Neural progenitor cell (in vitro differentiated cells): ENCODE results near the gene FAM20C. TPM values are rescaled to one million over a fixed set of nuclear protein-coding genes. Genes with fewer than 3 reads are reported as not detected.

ENCODE experiments used
- DNase-seq: peaks from one replicate; pipeline ENCODE4 v3.0.0-alpha.2; 2016; ENCODE audit warnings: low spot score
- H2AFZ ChIP-seq: fragments of 200-600 bp; sonication (generic); replicated peaks from 2 replicates; pipeline ENCODE4 v1.6.1; 2016; ENCODE audit warnings: antibody characterized with exemption
- H3F3A ChIP-seq: fragments of 200-600 bp; sonication (generic); 2 replicates; pipeline ENCODE4 v1.6.1; 2016; ENCODE audit warnings: antibody characterized with exemption, low read depth
- H3K27ac ChIP-seq: fragments of 200-600 bp; sonication (generic); 2 replicates; pipeline ENCODE4 v1.5.1; 2016; ENCODE audit warnings: mild to moderate bottlenecking
- H3K27me3 ChIP-seq: fragments of 200-600 bp; sonication (generic); 2 replicates; pipeline ENCODE4 v1.6.1; 2016; ENCODE audit warnings: mild to moderate bottlenecking, moderate library complexity
- H3K36me3 ChIP-seq: fragments of 200-600 bp; sonication (generic); 2 replicates; pipeline ENCODE4 v1.5.1; 2016
- H3K4me1 ChIP-seq: fragments of 200-600 bp; sonication (generic); 2 replicates; pipeline ENCODE4 v1.6.1; 2016; ENCODE audit warnings: mixed run types
- H3K4me2 ChIP-seq: fragments of 200-600 bp; sonication (generic); 2 replicates; pipeline ENCODE4 v1.6.1; 2016
- H3K4me3 ChIP-seq: fragments of 200-600 bp; sonication (generic); 2 replicates; pipeline ENCODE4 v1.5.1; 2016
- H3K79me2 ChIP-seq: fragments of 200-600 bp; sonication (generic); 2 replicates; pipeline ENCODE4 v1.6.1; 2016; ENCODE audit warnings: low read depth
- H3K9ac ChIP-seq: fragments of 200-600 bp; sonication (generic); 2 replicates; pipeline ENCODE4 v1.6.1; 2016
- H3K9me3 ChIP-seq: fragments of 200-600 bp; sonication (generic); 2 replicates; pipeline ENCODE4 v1.5.1; 2016; ENCODE audit warnings: low read depth
- H4K20me1 ChIP-seq: fragments of 200-600 bp; sonication (generic); 2 replicates; pipeline ENCODE4 v1.6.1; 2016; ENCODE audit warnings: low read depth
- H3K27ac Mint-ChIP-seq: 3 replicates; pipeline ENCODE4 v1.8.0; 2021; ENCODE audit warnings: mixed read lengths
- H3K27me3 Mint-ChIP-seq: 2 replicates; pipeline ENCODE4 v1.8.0; 2022; ENCODE audit warnings: low read depth, mild to moderate bottlenecking, inconsistent platforms, moderate library complexity, mixed read lengths; ENCODE audit not compliant: insufficient read depth
- H3K36me3 Mint-ChIP-seq: 3 replicates; pipeline ENCODE4 v1.8.0; 2021; ENCODE audit warnings: mixed read lengths
- H3K4me1 Mint-ChIP-seq: 3 replicates; pipeline ENCODE4 v1.8.0; 2021; ENCODE audit warnings: mixed read lengths
- H3K4me3 Mint-ChIP-seq: 3 replicates; pipeline ENCODE4 v1.8.0; 2021; ENCODE audit warnings: mild to moderate bottlenecking, moderate library complexity, mixed read lengths
- H3K9me3 Mint-ChIP-seq: 3 replicates; pipeline ENCODE4 v1.8.0; 2020; ENCODE audit warnings: mixed read lengths
- CTCF ChIP-seq: fragments of 200-600 bp; sonication (generic); IDR thresholded peaks from 2 replicates; pipeline ENCODE4 v1.5.1; 2017; ENCODE audit warnings: antibody characterized with exemption, mild to moderate bottlenecking
- EZH2 ChIP-seq: fragments of 200-600 bp; sonication (generic); IDR thresholded peaks from 2 replicates; pipeline ENCODE4 v1.6.1; 2017; ENCODE audit warnings: antibody characterized with exemption, mild to moderate bottlenecking, moderate library complexity
- EZH2phosphoT487 ChIP-seq: fragments of 200-600 bp; sonication (generic); IDR thresholded peaks from 2 replicates; pipeline ENCODE4 v1.6.1; 2017; ENCODE audit warnings: antibody characterized with exemption
- total RNA-seq: library from RNA; depleted of rRNA; stranded (reverse); fragments of >200 nt; gene quantifications from 2 replicates; pipeline ENCODE4 v1.2.3, GENCODE V29; 2015; ENCODE audit warnings: low replicate concordance

The FAM20C gene
- total RNA-seq, 1 donor from 2014 or later: 3.8 TPM

GRCh38 chr7:291373-292092, 99.2 kb downstream of the FAM20C start:
- Histone ChIP-seq H3K9ac (no peak overlapping the region), H3K4me3 (no peak overlapping the region), H3K27me3 (no peaks in the 10 kb centered on the region), H3K9me3 (no peaks in the 10 kb centered on the region), H3K36me3 (no peaks in the 10 kb centered on the region), H3K27ac (no peak overlapping the region), H3F3A (no peaks in the 10 kb centered on the region), H3K4me1 (no peaks in the 10 kb centered on the region), H2AFZ (no peak overlapping the region), H4K20me1 (no peaks in the 10 kb centered on the region), H3K79me2 (no peaks in the 10 kb centered on the region), H3K4me2 (no peak overlapping the region)
- peaks cover 52% of the 10 kb centered on the region for H3K27me3 Mint-ChIP-seq
- peaks cover 3% of the 10 kb centered on the region for H3K9me3 Mint-ChIP-seq
- H3K4me3 Mint-ChIP-seq: no peak overlapping the region
- H3K36me3 Mint-ChIP-seq: no peaks in the 10 kb centered on the region
- no peaks in the 10 kb centered on the region for H3K4me1 Mint-ChIP-seq
- TF ChIP-seq EZH2 (no peak), CTCF (no peak), EZH2phosphoT487 (no peak)
- DNase-seq: no peak
- no peak overlapping the region for H3K27ac Mint-ChIP-seq

- Histone ChIP-seq H3K36me3 (no peaks in the 10 kb centered on the region), H3K79me2 (no peaks in the 10 kb centered on the region), H3K4me1 (no peaks in the 10 kb centered on the region), H2AFZ (no peak overlapping the region), H4K20me1 (no peaks in the 10 kb centered on the region), H3K9ac (no peak overlapping the region), H3K9me3 (no peaks in the 10 kb centered on the region), H3K27ac (no peak overlapping the region), H3F3A (no peaks in the 10 kb centered on the region), H3K4me3 (no peak overlapping the region), H3K4me2 (no peak overlapping the region), H3K27me3 (no peaks in the 10 kb centered on the region)
- Mint-ChIP-seq H3K36me3 (no peaks in the 10 kb centered on the region), H3K9me3 (peaks cover 3% of the 10 kb centered on the region), H3K27ac (no peak overlapping the region), H3K4me1 (no peaks in the 10 kb centered on the region), H3K27me3 (peaks cover 52% of the 10 kb centered on the region), H3K4me3 (no peak overlapping the region)
- TF ChIP-seq EZH2: no peak
- no peak for TF ChIP-seq EZH2phosphoT487
- no peak for TF ChIP-seq CTCF
- DNase-seq: no peak
Measured at GRCh38 chr7:292226-292625, 99.9 kb downstream of the FAM20C start.

- Histone ChIP-seq H3K27me3 (no peaks in the 10 kb centered on the region), H3K9me3 (no peaks in the 10 kb centered on the region), H3K27ac (no peak overlapping the region), H3K36me3 (no peaks in the 10 kb centered on the region), H3K4me2 (no peak overlapping the region), H3F3A (no peaks in the 10 kb centered on the region), H2AFZ (no peak overlapping the region), H3K79me2 (no peaks in the 10 kb centered on the region), H3K9ac (no peak overlapping the region), H3K4me3 (no peak overlapping the region), H3K4me1 (no peaks in the 10 kb centered on the region), H4K20me1 (no peaks in the 10 kb centered on the region)
- Mint-ChIP-seq H3K9me3 (peaks cover 3% of the 10 kb centered on the region), H3K4me3 (no peak overlapping the region), H3K27ac (no peak overlapping the region), H3K27me3 (peaks cover 47% of the 10 kb centered on the region), H3K36me3 (no peaks in the 10 kb centered on the region), H3K4me1 (no peaks in the 10 kb centered on the region)
- TF ChIP-seq EZH2phosphoT487: no peak
- TF ChIP-seq EZH2: no peak
- TF ChIP-seq CTCF: no peak
- DNase-seq: no peak
Measured at GRCh38 chr7:292826-293225, 100.5 kb downstream of the FAM20C start.
